Effector memory CD8-positive, alpha-beta T cell (primary cell): ENCODE measurements around the gene CDKN3.
"Not testable (repeated sequence)": the region's sequence is repeated elsewhere in the genome, so short reads cannot be mapped to it uniquely, and the experiment has no call there.

Experiments
- ATAC-seq: fragments of 150-1000 bp; cut with Tn5 transposase; replicated peaks from 2 replicates; pipeline ENCODE4 v1.10.0; 2021; ENCODE audit warnings: mild to moderate bottlenecking, moderate library complexity
- DNase-seq, 3 experiments: peaks; one replicate each; pipeline ENCODE4 v3.0.0; 2021
- H3K27ac Mint-ChIP-seq, 2 donors: one replicate each; pipeline ENCODE4 v1.8.0; 2022; ENCODE audit warnings: mild to moderate bottlenecking in 2 of 2, mixed read lengths in 2 of 2, moderate library complexity in 2 of 2
- H3K27me3 Mint-ChIP-seq, 2 donors: one replicate each; pipeline ENCODE4 v1.8.0; 2022; ENCODE audit warnings: mixed read lengths in 2 of 2
- H3K36me3 Mint-ChIP-seq: one replicate; pipeline ENCODE4 v1.8.0; 2022; ENCODE audit warnings: mild to moderate bottlenecking, moderate library complexity, mixed read lengths; ENCODE audit not compliant: insufficient read depth
- H3K4me1 Mint-ChIP-seq, 2 donors: one replicate each; pipeline ENCODE4 v1.8.0; 2022; ENCODE audit warnings: low read depth in 2 of 2, mixed read lengths in 2 of 2
- H3K4me3 Mint-ChIP-seq, 2 donors: one replicate each; pipeline ENCODE4 v1.8.0; 2022; ENCODE audit warnings: mild to moderate bottlenecking in 2 of 2, mixed read lengths in 2 of 2, moderate library complexity in 2 of 2
- H3K9me3 Mint-ChIP-seq, 2 donors: one replicate each; pipeline ENCODE4 v1.8.0; 2022; ENCODE audit warnings: mixed read lengths in 2 of 2

Gene CDKN3

GRCh38 chr14:54442961-54443360 is 46.2 kb downstream of the CDKN3 start:
- not testable (repeated sequence) for H3K4me3 Mint-ChIP-seq, DNase-seq, ATAC-seq, H3K27ac Mint-ChIP-seq, H3K9me3 Mint-ChIP-seq
- H3K4me1 Mint-ChIP-seq: peaks cover 18 to 30% of the 10 kb centered on the region in 2 donors
- peaks cover 18% of the 10 kb centered on the region for H3K36me3 Mint-ChIP-seq
- peaks cover 16 to 22% of the 10 kb centered on the region in 2 donors for H3K27me3 Mint-ChIP-seq

GRCh38 chr14:54443981-54444380 is 47.2 kb downstream of the CDKN3 start:
- Mint-ChIP-seq H3K27ac (no peak overlapping the region), H3K9me3 (no peaks in the 10 kb centered on the region), H3K4me1 (peaks cover 16 to 25% of the 10 kb centered on the region in 2 donors), H3K36me3 (peaks cover 18% of the 10 kb centered on the region), H3K27me3 (peaks cover 17 to 26% of the 10 kb centered on the region in 2 donors), H3K4me3 (no peak overlapping the region)
- DNase-seq (no peak), ATAC-seq (no peak)

GRCh38 chr14:54444681-54445080 is 47.9 kb downstream of the CDKN3 start:
- Mint-ChIP-seq H3K4me3 (no peak overlapping the region), H3K27me3 (peaks cover 17 to 32% of the 10 kb centered on the region in 2 donors), H3K27ac (no peak overlapping the region), H3K36me3 (peaks cover 16% of the 10 kb centered on the region), H3K4me1 (peaks cover 10 to 18% of the 10 kb centered on the region in 2 donors), H3K9me3 (no peaks in the 10 kb centered on the region)
- ATAC-seq (no peak), DNase-seq (no peak)

GRCh38 chr14:54446161-54446693 is 49.4 kb downstream of the CDKN3 start:
- H3K27ac Mint-ChIP-seq: no peak overlapping the region
- H3K9me3 Mint-ChIP-seq: no peaks in the 10 kb centered on the region
- ATAC-seq: no peak
- H3K36me3 Mint-ChIP-seq: peaks cover 11% of the 10 kb centered on the region
- H3K4me1 Mint-ChIP-seq: peaks cover 6 to 9% of the 10 kb centered on the region in 2 donors
- H3K4me3 Mint-ChIP-seq: no peak overlapping the region
- no peak for DNase-seq
- peaks cover 25 to 41% of the 10 kb centered on the region in 2 donors for H3K27me3 Mint-ChIP-seq

GRCh38 chr14:54447231-54447692 is 50.5 kb downstream of the CDKN3 start:
- no peak for DNase-seq
- Mint-ChIP-seq H3K4me1 (no peaks in the 10 kb centered on the region), H3K9me3 (no peaks in the 10 kb centered on the region), H3K27ac (no peak overlapping the region), H3K36me3 (peaks cover 3% of the 10 kb centered on the region), H3K4me3 (no peak overlapping the region), H3K27me3 (peaks cover 26 to 41% of the 10 kb centered on the region in 2 donors)
- ATAC-seq: no peak

GRCh38 chr14:54450535-54450934 is 53.7 kb downstream of the CDKN3 start:
- H3K4me3 Mint-ChIP-seq: no peak overlapping the region
- H3K9me3 Mint-ChIP-seq: no peaks in the 10 kb centered on the region
- peaks cover 20 to 29% of the 10 kb centered on the region in 2 donors for H3K27me3 Mint-ChIP-seq
- DNase-seq: no peak
- peaks cover 3% of the 10 kb centered on the region for H3K36me3 Mint-ChIP-seq
- no peaks in the 10 kb centered on the region for H3K4me1 Mint-ChIP-seq
- no peak overlapping the region for H3K27ac Mint-ChIP-seq
- ATAC-seq: no peak

- Mint-ChIP-seq H3K27me3 (peaks cover 16 to 27% of the 10 kb centered on the region in 2 donors), H3K9me3 (no peaks in the 10 kb centered on the region), H3K27ac (no peak overlapping the region), H3K4me1 (no peaks in the 10 kb centered on the region), H3K36me3 (peaks cover 6% of the 10 kb centered on the region), H3K4me3 (no peak overlapping the region)
- ATAC-seq: no peak
- DNase-seq: no peak
Measured at GRCh38 chr14:54451121-54451601, 54.4 kb downstream of the CDKN3 start.

GRCh38 chr14:54451961-54452360 is 55.2 kb downstream of the CDKN3 start:
- H3K4me3 Mint-ChIP-seq: no peak overlapping the region
- DNase-seq (no peak), ATAC-seq (no peak)
- H3K4me1 Mint-ChIP-seq: no peaks in the 10 kb centered on the region
- H3K27ac Mint-ChIP-seq: no peak overlapping the region
- no peaks in the 10 kb centered on the region for H3K9me3 Mint-ChIP-seq
- peaks cover 6% of the 10 kb centered on the region for H3K36me3 Mint-ChIP-seq
- H3K27me3 Mint-ChIP-seq: peaks cover 14 to 19% of the 10 kb centered on the region in 2 donors

- DNase-seq (no peak), ATAC-seq (no peak)
- no peak overlapping the region for H3K4me3 Mint-ChIP-seq
- peaks cover 0 to under 1% of the 10 kb centered on the region in 2 donors for H3K9me3 Mint-ChIP-seq
- H3K36me3 Mint-ChIP-seq: peaks cover 6% of the 10 kb centered on the region
- H3K27ac Mint-ChIP-seq: no peak overlapping the region
- peaks cover 8 to 19% of the 10 kb centered on the region in 2 donors for H3K27me3 Mint-ChIP-seq
- no peaks in the 10 kb centered on the region for H3K4me1 Mint-ChIP-seq
Measured at GRCh38 chr14:54453252-54453651, 56.4 kb downstream of the CDKN3 start.

GRCh38 chr14:54453990-54454389 is 57.2 kb downstream of the CDKN3 start:
- H3K9me3 Mint-ChIP-seq: not testable (repeated sequence)

GRCh38 chr14:54455363-54455762 is 58.6 kb downstream of the CDKN3 start:
- peaks cover 8 to 9% of the 10 kb centered on the region in 2 donors for H3K27me3 Mint-ChIP-seq
- peaks cover 6% of the 10 kb centered on the region for H3K36me3 Mint-ChIP-seq
- H3K9me3 Mint-ChIP-seq: peaks cover 4 to 10% of the 10 kb centered on the region in 2 donors
- H3K4me3 Mint-ChIP-seq: no peak overlapping the region
- H3K27ac Mint-ChIP-seq: no peak overlapping the region
- no peak for DNase-seq
- H3K4me1 Mint-ChIP-seq: no peaks in the 10 kb centered on the region
- no peak for ATAC-seq

More at GRCh38 chr14:54453990-54454389, 57.2 kb downstream of the CDKN3 start:
- not testable (repeated sequence) for DNase-seq, H3K27ac Mint-ChIP-seq, H3K4me3 Mint-ChIP-seq, H3K4me1 Mint-ChIP-seq, ATAC-seq, H3K36me3 Mint-ChIP-seq
- peaks cover 8 to 15% of the 10 kb centered on the region in 2 donors for H3K27me3 Mint-ChIP-seq

GRCh38 chr14:54456820-54457608 is 60.2 kb downstream of the CDKN3 start:
- H3K4me3 Mint-ChIP-seq, H3K9me3 Mint-ChIP-seq, DNase-seq, H3K36me3 Mint-ChIP-seq, H3K27me3 Mint-ChIP-seq, ATAC-seq, H3K27ac Mint-ChIP-seq, H3K4me1 Mint-ChIP-seq: not testable (repeated sequence)

- H3K36me3 Mint-ChIP-seq: peaks cover 6% of the 10 kb centered on the region
- no peaks in the 10 kb centered on the region for H3K4me1 Mint-ChIP-seq
- peaks cover 4 to 10% of the 10 kb centered on the region in 2 donors for H3K9me3 Mint-ChIP-seq
- H3K27ac Mint-ChIP-seq: no peak overlapping the region
- H3K27me3 Mint-ChIP-seq: no peaks in the 10 kb centered on the region
- no peak for DNase-seq
- no peak overlapping the region for H3K4me3 Mint-ChIP-seq
- no peak for ATAC-seq
Measured at GRCh38 chr14:54457609-54457996, 60.8 kb downstream of the CDKN3 start.

- H3K27me3 Mint-ChIP-seq, H3K4me3 Mint-ChIP-seq, DNase-seq, H3K27ac Mint-ChIP-seq, H3K36me3 Mint-ChIP-seq, H3K9me3 Mint-ChIP-seq, H3K4me1 Mint-ChIP-seq, ATAC-seq: not testable (repeated sequence)
Measured at GRCh38 chr14:54458536-54458935, 61.7 kb downstream of the CDKN3 start.
